ENCODE measurements around the gene LGI2.

DNA sequence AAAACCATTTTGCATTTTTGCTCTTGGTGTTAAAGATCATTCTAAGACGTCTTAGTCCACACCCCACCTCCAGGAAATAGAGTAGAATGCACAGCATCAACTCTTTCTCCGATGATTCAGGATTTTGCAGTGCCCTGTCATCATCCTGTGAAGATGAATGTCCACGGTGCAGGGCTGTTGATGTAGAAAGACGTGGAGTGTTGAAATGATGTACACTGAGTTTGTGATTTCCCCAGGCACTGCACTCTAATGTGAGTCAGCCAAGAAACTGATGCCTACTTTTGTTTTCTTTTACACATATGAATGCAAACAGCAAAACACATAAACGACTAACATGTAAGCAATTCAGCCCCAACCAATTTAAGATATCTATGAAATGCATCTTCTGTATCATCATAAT, 10.5 kb downstream of the LGI2 start:
- TF ChIP-seq, protein P1, sequence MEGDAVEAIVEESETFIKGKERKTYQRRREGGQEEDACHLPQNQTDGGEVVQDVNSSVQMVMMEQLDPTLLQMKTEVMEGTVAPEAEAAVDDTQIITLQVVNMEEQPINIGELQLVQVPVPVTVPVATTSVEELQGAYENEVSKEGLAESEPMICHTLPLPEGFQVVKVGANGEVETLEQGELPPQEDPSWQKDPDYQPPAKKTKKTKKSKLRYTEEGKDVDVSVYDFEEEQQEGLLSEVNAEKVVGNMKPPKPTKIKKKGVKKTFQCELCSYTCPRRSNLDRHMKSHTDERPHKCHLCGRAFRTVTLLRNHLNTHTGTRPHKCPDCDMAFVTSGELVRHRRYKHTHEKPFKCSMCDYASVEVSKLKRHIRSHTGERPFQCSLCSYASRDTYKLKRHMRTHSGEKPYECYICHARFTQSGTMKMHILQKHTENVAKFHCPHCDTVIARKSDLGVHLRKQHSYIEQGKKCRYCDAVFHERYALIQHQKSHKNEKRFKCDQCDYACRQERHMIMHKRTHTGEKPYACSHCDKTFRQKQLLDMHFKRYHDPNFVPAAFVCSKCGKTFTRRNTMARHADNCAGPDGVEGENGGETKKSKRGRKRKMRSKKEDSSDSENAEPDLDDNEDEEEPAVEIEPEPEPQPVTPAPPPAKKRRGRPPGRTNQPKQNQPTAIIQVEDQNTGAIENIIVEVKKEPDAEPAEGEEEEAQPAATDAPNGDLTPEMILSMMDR (IDR thresholded peaks at IDR 0.05; ENCODE audit: borderline replicate concordance, extremely low read depth, low read length, poor library complexity, severe bottlenecking), result no peak
- TF ChIP-seq EZH2 (IDR thresholded peaks at IDR 0.05; ENCODE audit: borderline replicate concordance, low read depth, low read length, severe bottlenecking), result no peak
